AG04449 (cell line): ENCODE measurements around the gene LIPE.

ENCODE experiments used
- CTCF ChIA-PET: fragments of 350-600 bp; formaldehyde crosslinking; extraction: SDS; loops from one replicate; lab custom pipeline; 2021; ENCODE audit warnings: antibody characterized with exemption; lab: Yijun Ruan, JAX
- POLR2A ChIA-PET: fragments of 400-600, 350-600 bp; formaldehyde crosslinking; extraction: SDS; loops from one replicate; lab custom pipeline; 2020; ENCODE audit warnings: antibody characterized with exemption, inconsistent platforms; lab: Yijun Ruan, JAX
- DNase-seq: peaks from one replicate; pipeline ENCODE4 v3.0.0-alpha.2; 2010; ENCODE audit warnings: low read depth, low spot score
- H3K4me3 ChIP-seq: 2 replicates; pipeline ENCODE4 v1.5.1; 2011; ENCODE audit warnings: low read depth, mild to moderate bottlenecking, control low read depth, low read length
- CTCF ChIP-seq: IDR thresholded peaks from one replicate; pipeline ENCODE4 v1.5.1; 2011; ENCODE audit warnings: mild to moderate bottlenecking, moderate library complexity, low read length, control low read depth, inconsistent platforms; ENCODE audit not compliant: insufficient read depth; ENCODE audit errors: missing control alignments

The LIPE gene

DNA sequence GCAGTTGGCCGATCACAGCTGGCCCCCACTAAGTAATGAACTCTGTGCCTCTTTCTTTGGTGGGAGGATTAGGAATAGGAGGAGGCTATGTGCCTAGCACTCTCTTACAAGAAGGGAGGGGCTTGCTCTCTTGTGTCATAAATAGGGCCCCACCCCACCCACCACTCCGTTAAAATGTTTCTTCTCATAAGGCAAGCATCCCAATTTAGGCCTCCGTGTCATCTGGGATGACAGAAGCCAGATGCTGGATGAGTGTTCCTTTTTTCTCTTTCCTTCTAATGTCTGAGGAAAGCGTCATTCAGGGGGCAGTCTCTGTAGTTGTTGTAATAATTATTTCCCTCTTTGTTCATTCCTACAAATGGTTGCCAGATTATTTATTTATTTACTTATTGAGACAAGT lies at the start of gene LIPE:
Gene LIPE (minus strand): TSS at position 76 of the 400 bp plus-strand sequence. CDS start 239 bp downstream, outside the sequence.
- H3K4me3 ChIP-seq, result no peak within 1 kb of the TSS
- TF ChIP-seq CTCF, result no peak
- POLR2A ChIA-PET, result no interaction called here
- no peak for DNase-seq
- CTCF ChIA-PET, result interaction anchor here (1.5 to 4.0 kb wide), 3 partner anchors 10 to 13 kb away, joined by 6 to 18 read pairs (median 7); no protein-coding TSS in a partner anchor

GRCh38 chr19:42475366-42475765 lies 48.2 kb upstream of the LIPE start:
- ChIA-PET POLR2A (no interaction called here), CTCF (interaction anchor here (1.0 to 3.3 kb wide), 5 partner anchors 9 to 91 kb away, joined by 3 to 15 read pairs (median 5); no protein-coding TSS in a partner anchor)
- H3K4me3 ChIP-seq, result no peak overlapping the region
- no peak for TF ChIP-seq CTCF
- DNase-seq, result no peak

- CTCF ChIA-PET, result interaction anchor here (1.0 to 3.3 kb wide), 7 partner anchors 8 to 92 kb away, joined by 3 to 15 read pairs (median 5); no protein-coding TSS in a partner anchor
- no peak for DNase-seq
- no peak overlapping the region for H3K4me3 ChIP-seq
- POLR2A ChIA-PET, result no interaction called here
- no peak for TF ChIP-seq CTCF
These were observed 47.6 kb upstream of the LIPE start for GRCh38 chr19:42474743-42475142.

GRCh38 chr19:42473686-42474085 lies 46.5 kb upstream of the LIPE start:
- DNase-seq, result no peak
- ChIA-PET CTCF (interaction anchor here (0.8 to 3.3 kb wide), 3 partner anchors 23 to 35 kb away, joined by 3 to 15 read pairs (median 7); no protein-coding TSS in a partner anchor), POLR2A (no interaction called here)
- no peak for TF ChIP-seq CTCF
- no peak overlapping the region for H3K4me3 ChIP-seq

DNA sequence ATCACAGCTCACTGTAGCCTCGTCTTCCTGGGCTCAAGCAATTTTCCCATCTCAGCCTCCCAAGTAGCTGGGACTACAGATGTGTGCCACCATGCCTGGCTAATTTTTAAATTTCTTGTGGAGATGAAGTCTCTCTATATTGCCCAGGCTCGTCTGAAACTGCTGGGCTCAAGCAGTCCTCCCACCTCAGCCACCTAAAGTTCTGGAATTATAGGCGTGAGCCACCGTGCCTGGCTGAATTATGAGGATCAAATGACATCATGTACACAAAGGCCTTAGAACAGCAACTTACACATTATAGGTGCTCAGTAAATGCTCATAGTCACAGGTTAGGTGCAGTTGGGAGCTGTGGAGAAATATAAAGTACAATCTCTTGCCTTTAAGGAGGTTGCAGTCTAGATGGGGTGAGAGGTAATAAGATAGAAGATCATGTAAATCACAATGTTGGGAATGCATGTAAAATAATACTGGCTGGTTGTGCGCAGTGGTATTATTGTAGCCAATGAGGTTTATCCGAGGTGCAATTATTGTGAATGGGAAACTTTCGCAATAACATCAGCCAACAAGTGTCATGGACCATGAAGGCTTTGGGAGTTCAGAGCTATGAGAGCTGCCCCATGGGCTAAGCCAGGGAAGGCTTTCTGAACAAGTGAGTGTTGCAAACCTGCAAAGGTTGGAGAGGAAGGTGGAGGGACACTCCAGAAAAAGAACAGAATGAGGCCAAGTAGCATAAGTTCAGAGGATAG lies 45.4 kb upstream of the LIPE start:
- ChIA-PET CTCF (interaction anchor here (0.7 to 3.3 kb wide), 5 partner anchors 22 to 124 kb away, joined by 3 to 15 read pairs (median 7); partner anchors contain the start of gene CEACAM1), POLR2A (no interaction called here)
- H3K4me3 ChIP-seq, result no peak overlapping the region
- no peak for TF ChIP-seq CTCF
- DNase-seq, result no peak

- ChIA-PET CTCF (interaction anchor here (0.7 to 3.5 kb wide), 7 partner anchors 9 to 125 kb away, joined by 3 to 17 read pairs (median 6); partner anchors contain the start of gene CXCL17), POLR2A (no interaction called here)
- H3K4me3 ChIP-seq, result no peak overlapping the region
- no peak for TF ChIP-seq CTCF
- DNase-seq, result no peak
These were observed 44.5 kb upstream of the LIPE start for GRCh38 chr19:42471554-42472249.
